Muscle of arm (tissue), 12 donors: Measurements from ENCODE around the gene AFF2. TPM values are rescaled to one million over a fixed set of nuclear protein-coding genes. Genes with fewer than 3 reads are reported as not detected.
"Not testable (repeated sequence)": the region's sequence is repeated elsewhere in the genome, so short reads cannot be mapped to it uniquely, and the experiment has no call there.

ENCODE experiments used
- DNase-seq: peaks from one replicate; pipeline ENCODE4 v3.0.0-alpha.2; 2013
- polyA plus RNA-seq, 12 donors: library from polyadenylated mRNA; unstranded; fragments of 120-200 nt; gene quantifications; one replicate each; pipeline ENCODE4 v1.2.1, GENCODE V29; 2013; ENCODE audit not compliant: insufficient read length in 12 of 12

The AFF2 gene
- polyA plus RNA-seq, 12 donors, result 0.91 to 5.1 (median 1.1) TPM; not detected in 2

DNA sequence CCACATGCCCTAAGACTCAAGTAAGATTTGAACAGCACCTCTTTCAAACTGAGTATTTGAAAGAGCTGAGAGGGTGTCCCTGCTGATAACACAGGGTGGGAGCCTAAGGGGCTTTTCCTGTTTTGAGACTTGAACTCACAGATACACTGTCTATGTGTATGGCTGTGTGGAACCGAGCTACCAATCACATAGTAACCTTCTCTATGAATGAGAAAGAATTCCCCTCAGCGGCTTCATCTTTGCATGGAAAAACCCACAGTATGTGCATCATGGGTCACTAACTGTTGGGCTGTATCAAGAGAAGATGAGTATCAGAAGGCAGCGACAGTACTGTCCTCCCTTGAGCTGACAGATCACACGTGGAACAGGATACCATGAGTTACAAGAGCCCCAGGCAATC lies 336.3 kb downstream of the AFF2 start:
- no peak for DNase-seq

DNA sequence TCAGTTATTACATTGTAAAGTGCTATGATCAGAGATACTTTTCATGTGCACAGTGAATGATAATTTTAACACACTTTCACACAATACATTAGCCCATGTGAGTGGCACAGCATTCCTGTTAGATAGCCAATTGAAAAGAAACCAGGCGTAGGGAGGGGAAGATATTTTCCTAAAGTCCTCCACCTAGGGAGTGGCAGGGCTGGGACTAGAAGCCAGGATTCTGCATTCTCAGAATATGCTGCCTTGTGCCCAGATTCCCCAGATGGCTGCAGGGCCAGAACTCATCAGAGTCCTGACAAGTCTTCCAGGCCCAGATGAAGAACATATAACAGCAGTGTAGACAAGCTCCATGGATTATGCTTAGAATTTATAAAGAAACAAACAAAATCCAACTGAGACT lies 350.2 kb downstream of the AFF2 start:
- DNase-seq, result no peak

DNA sequence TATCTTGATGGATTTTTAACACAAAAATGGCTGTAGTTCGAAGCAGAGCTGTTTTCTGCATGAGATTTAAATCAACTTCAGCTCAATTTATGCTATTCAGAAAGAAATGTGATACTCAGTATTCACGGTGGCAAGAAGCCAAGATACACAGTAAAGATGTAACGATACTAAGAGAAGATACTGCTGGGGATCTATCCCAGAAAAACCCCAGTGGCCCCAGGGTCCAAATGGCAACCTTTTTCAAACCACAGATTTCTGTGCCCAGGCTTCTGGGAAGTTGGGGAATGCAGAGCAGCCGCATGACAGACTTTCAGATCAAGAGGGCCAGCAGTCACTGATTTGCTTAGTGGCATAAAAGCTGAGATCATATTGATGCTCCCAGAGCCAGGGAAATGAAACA lies 353.9 kb downstream of the AFF2 start:
- DNase-seq, result no peak

DNA sequence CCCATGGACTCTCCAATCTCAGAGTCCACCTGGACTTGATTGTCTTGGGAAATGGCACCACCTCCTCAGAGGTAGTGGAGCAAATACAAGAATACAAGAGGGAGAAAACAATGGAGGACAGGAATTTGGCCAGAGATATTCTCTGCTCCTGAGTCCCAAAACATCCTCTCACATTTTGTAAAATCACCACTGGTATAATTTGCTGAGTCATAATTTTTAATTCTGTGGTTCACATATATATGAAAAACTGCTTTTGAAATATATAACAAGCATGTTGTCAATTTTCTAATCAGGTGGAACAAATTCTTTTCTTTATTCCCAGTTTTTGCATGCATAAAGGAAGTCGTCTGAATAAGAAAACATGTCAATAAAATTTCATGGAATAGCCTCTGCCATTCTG lies 356.1 kb downstream of the AFF2 start:
- no peak for DNase-seq

DNA sequence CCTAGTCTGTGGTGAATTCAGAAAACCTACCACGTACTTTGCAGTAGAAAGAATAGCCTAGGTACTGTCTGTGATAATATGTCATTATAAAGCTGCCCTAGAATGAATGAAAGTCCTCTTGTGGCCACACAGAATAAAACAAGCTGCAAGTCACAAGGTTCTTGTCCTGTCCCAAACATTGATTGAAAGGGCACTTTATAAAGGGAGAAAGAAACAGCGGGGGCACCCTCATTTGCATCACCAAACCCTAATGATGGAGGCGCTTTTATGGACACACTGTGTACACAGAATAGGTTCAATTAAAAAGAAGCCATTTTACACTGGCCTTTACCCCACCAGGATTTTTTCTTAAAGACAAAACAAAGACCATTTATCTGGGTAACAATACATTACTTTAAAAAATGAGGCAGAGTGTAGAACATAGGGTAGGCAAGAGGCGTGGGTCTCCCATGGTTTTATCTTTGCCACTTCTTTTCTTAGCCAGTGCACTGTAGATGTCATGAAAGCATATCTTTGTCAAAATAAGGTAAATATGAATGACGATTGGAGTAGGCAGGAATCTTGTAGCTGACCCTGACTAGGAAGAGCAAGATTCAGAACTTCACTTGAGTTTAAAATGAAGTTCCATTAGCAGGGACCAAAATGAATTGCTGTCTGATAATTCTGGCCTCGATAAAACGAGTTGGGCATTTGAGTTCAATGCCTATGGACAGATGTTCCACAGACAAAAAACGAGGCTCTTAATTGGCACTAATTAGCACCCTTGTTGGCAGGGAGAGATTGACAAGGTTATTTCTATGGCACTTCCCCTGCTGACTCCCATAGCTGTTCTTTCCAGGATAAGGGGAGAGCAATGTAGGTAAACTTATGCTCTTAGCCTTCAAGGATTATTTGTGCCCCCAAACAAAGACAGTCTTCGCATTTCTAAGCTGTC lies 365.1 kb downstream of the AFF2 start:
- no peak for DNase-seq

DNA sequence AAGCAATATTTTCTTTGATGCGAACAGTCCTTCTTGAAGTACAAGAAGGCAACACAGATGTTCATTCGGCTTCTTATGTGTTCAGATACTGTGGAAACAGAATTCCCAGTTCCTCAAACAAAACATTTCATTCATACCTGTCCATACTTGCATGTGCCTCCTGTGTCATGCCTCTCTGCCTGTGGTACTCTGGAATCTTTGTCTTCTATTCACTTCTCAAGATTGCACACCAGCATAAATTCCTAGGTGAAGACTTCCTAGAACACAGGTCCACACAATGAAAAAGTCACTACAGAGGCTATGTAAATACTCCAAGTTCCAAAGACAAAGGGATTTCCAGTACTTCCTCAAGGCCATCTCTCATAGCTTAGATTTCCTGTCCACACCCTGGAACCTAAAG lies 367.2 kb downstream of the AFF2 start:
- DNase-seq, result no peak

DNA sequence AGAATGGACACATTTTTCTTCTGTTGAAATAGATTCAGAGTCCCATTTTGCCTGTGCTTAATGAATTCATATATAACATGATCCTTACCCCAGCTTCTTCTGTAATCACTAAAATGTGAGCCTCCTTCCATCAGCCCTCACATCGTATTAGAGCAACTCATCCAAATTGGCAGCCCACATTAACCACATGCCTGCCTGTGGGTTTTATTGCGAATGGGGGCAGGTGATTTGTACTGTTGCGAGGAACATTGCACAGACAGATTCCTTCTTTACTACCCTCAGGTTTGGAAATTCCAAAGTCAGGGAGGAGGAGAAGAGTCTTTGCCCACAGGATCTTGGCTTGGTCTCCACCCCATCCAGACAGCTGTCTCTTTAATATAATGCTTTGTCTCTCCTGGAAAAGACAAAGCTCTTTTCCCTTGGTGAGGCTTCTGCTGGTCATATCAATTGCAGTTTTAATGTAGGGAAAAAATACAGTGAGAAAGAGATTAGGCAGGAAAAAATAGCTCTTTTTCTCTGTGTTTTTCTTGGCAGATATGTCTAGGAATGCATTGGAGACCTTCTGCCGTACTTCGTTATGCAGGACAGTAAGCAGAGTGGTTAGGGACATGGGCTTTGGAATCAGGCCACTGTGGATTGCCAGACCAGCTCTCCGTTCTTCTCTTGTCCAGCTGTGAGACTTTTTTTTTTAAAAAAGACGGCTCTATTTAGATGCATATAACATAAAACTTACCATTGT lies 371.2 kb downstream of the AFF2 start:
- DNase-seq, result peak; percentile 59

DNA sequence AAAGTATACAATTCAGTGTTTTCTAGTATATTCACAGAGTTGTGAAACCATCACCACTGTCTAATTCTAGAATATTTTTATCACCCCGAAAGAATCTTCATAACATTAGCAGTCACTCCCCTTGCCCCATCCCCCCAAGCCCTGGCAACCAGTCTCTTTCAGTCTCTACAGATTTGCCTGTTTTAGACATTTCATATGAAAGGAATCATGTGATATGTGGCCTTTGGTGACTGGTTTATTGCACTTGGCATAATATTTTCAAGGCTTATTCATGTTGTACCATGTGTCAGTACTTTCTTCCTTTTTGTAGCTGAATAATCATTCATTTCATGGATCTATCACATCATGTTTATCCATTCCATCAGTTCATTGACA lies 371.7 kb downstream of the AFF2 start:
- no peak for DNase-seq

DNA sequence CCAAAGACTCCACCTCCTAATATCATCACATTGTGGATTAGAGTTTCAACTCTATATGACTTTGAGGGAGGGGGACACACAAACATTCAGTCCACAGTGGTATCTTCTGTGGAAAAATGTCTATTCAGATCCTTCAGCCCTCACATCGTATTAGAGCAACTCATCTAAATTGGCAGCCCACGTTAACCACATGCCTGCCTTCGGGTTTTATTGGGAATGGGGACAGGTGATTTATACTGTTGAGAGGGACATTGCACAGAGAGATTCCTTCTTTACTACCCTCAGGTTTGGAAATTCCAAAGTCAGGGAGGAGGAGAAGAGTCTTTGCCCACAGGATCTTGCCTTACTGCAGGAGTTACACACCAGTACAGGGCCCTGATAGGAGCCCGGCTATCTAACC lies 372.5 kb downstream of the AFF2 start:
- no peak for DNase-seq

DNA sequence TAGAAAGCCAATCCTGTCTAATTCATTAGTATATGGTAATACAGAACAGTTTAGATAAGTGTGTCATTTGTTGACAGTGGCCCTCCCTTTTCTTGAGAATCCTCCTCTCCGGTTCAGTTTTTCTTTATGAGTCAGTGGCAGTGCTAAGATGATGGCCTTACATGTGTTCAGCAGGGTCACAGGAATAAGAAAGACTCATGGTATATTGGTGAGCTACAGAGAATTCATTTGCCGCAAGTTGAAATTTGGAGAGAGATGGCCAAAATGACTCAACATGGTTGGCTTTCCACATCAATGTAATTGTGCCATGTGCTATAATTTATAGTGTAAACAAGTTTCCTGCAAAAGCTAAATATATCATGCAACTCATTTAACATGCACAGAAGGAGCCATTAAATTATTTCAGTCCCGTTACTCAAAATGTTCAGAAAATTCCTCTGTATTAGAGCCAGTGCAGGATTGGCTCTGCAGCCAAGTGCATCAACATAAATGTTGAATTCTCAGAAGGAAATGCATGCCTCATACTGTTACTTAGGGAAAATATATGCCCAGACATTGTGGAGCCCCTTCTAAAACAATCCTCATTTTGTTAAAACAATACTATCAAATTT lies 374.3 kb downstream of the AFF2 start:
- DNase-seq, result no peak

DNA sequence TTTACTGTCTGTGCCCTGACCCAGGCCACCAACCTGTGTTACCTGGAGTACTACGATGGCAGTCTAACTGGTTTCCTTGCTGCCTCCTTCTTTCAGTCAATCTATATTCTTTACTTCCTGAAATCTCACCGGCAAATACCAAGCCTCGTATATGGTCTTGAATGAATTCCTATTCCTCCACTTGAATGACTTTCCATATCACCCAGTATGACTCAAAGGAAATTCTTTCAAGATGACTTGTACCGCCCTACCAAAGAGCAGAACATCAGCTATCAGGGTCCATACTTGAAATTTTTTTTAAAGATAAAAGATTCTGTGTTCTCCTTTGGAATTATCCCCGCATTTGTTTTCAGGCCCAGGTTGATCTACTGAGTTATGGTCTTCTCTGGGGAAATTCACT lies 378.0 kb downstream of the AFF2 start:
- no peak for DNase-seq

DNA sequence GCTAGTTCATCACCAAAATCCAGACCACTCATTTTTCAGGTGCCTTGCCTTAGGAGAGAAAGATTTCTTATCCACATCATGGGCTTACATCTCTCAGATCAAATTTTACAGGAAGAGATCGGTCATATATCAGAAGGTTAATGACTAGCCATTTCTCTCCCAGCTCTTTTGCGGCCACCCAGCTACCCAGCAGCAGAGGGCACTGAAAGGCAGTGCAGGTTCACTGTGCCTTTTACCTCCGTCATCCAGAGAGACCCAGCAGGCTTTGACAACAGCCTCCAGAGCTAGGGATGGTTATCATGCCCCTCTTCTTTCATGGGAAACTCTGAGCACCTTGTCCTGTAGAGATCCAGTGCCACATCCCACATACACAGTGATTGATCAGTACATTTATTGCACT lies 384.8 kb downstream of the AFF2 start:
- no peak for DNase-seq

DNA sequence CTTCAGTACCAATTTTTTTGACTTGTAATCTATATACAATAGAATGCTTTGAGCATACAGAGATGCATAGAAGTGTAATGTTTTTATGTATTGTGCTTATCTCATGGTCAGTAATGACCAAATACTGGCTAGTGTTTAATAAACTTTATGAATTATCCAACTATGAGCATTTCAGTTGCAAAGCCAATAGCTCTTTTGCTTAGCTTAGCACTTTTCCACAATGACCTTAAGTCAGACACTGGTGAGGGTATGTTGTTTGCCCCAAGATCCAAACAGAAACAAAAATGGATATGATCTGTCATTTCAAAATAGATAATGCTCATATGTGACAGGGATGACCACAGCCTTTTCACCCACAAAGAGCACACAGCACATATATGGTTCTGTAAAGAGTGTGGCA lies 393.0 kb downstream of the AFF2 start:
- DNase-seq, result no peak

DNA sequence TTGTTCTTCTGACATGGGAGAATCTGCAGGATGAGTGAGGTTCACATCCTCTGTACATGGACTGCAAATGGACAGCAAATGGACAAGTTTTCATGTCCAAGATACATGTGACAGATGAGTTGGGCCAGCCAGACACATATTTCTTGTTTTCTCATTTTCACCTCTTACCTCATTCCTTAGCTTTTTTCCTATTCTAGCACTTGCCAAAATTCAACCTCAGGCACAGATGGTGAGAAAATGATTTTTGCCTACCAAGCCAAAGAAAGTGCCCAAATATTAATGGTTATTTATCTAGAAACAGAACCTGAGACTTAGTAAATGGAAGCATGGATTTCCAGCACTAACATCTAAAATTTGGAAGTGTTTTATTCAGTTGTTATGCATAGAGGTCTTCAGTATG lies 402.2 kb downstream of the AFF2 start:
- DNase-seq, result no peak

DNA sequence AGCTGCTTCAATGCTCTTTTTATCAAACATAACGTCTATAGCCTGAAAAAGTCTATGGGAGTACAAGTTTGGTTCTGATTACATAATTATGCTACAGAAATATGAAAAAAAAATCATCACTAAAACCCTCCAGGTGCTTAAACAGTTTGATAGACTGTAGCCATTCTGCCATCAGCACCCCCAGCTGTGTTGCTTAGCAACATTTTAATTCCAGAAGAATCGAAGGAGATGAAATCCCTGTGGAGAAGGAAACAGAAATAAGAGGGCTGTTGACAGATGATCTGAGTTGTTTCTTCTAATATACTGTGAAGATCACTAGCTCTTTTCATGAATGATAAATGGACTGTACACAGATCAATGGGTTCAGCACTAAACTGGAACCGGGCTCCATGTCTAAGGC lies 402.8 kb downstream of the AFF2 start:
- DNase-seq, result no peak

DNA sequence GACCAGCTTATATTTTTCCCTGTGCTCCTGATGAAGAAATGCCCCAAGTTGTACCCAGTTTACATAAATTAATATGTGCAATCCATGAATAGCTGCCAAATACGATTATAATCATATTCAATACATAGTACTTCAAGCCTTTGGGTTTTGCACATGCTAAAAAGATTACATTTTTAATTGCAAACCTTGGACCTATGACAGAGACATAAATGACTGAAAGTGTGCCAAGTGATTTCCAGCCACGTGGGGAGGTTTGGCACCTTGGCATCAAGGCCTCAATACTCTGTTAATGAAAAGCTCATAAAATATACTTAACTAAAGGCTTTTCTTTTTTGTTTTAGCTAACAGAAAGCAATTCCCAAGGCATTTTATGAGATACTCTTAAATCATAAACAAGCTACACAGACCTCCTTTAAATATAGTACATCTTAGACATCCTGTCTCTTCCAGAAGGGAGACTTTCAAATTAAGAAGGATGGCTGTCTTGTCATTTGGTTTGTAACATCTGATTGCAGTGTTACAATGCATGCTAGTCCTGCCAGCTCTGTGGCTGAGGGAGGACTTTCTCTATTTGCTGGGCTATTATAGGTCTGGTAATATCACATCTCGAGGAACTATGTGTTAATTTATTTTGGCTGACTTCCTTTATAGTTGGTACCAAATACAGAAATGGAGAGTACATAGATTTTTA lies 404.1 kb downstream of the AFF2 start:
- no peak for DNase-seq

DNA sequence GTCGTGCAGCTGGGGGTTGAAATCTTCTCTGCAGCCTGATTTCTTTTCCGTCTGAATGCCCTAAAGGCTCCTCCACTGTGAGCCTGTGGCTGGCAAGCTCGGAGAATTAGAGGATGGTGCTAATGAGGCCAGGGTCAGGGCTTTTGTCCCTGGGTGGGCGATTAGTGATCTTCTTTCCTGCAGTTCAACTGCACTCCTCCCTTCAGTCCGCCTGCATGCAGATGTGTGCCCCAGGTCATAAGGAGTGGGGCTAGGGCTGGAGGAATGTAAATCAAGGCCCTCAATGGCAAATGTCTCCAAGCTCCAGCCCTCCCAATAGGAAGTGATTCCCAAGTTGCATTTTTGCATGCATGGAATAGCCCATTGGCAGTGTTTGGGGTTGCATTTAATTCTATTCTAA lies 405.0 kb downstream of the AFF2 start:
- no peak for DNase-seq

DNA sequence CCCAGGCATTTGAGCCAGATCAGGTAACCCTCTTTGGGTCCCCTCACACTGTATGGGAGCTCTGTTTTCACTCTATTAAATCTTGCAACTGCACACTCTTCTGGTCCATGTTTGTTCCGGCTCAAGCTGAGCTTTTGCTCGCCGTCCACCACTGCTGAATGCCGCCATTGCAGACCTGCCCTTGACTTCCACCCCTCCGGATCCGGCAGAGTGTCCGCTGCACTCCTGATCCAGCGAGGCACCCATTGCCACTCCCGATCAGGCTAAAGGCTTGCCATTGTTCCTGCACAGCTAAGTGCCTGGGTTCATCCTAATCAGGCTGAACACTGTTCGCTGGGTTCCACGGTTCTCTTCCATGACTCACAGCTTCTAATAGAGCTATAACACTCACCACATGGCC lies 406.2 kb downstream of the AFF2 start:
- not testable (repeated sequence) for DNase-seq

DNA sequence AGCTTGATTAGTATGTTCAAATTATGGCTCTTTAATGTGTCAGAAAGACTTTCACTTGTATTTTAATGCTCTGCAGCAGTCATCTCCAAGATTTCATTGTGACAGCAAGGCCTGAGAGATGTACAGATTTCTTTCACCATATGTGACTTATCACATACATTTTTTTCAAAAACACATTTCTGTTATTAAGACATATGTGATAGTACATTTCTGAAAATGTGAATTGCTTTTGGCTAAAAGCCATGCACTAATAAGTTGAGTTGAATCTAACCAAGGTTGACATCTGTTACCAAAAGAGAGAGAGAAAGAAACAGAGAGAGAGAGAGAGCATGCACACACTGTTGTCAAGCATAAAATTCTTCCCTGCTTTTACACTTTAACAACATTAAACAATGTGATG lies 409.3 kb downstream of the AFF2 start:
- DNase-seq, result no peak

DNA sequence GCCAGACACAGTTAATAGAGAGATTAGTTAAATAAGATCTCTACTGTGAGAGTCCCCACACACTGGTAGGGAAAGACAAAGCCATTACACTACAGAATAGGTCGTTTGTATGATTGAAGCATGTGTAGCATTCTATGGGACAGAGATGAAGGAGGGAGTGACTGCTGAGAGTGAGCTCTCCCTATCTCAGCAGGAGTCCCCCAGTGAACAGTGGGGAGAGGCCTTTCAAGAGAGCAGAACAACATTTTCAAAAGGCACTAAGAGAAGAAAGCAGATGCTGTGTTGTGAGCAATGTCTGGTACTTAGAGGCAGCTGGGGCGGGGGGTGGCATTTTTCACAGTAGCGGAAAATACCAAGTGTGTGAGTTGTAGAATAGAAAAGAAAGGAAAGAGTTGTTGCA lies 413.6 kb downstream of the AFF2 start:
- no peak for DNase-seq

DNA sequence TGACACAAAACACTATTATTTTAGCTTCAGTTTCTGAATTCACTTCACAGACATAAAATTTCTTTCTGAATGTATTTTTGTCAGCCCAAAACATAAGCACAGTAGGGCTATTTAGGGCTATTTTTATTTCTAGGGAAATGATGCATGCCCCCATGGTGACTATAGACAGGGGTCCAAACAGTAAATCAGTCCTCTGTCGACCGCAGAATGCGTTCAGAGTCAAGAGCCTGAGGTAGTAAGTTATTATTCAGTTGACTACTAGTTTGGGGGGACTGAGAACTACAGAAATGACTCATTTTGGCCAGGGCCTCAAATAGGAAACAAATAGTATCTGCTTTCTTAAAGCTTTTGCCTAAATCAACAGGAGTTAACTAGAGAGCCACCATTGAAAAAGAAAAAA lies 414.4 kb downstream of the AFF2 start:
- DNase-seq, result no peak

DNA sequence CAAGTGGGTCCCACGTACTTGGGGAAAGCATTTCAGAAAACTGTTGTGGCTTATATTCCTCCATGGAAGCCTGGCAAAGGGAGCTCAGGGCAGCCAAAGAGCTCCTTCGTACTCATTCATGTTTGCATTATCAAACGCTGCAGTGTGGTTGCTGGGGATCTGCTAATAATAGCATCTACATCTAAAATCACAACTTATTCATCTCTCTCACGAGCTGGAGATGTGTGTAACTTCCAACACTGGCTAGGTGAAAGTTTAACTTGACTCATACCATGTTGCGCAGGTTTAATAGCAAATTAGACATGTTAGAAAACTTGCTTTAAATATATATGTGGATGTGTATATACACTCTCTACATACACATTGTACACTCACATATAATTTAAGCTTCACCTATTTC lies 415.1 kb downstream of the AFF2 start:
- no peak for DNase-seq
